ENCODE data around the gene BLNK.
"Not testable (repeated sequence)": the region's sequence is repeated elsewhere in the genome, so short reads cannot be mapped to it uniquely, and the experiment has no call there.

BLNK gene

DNA sequence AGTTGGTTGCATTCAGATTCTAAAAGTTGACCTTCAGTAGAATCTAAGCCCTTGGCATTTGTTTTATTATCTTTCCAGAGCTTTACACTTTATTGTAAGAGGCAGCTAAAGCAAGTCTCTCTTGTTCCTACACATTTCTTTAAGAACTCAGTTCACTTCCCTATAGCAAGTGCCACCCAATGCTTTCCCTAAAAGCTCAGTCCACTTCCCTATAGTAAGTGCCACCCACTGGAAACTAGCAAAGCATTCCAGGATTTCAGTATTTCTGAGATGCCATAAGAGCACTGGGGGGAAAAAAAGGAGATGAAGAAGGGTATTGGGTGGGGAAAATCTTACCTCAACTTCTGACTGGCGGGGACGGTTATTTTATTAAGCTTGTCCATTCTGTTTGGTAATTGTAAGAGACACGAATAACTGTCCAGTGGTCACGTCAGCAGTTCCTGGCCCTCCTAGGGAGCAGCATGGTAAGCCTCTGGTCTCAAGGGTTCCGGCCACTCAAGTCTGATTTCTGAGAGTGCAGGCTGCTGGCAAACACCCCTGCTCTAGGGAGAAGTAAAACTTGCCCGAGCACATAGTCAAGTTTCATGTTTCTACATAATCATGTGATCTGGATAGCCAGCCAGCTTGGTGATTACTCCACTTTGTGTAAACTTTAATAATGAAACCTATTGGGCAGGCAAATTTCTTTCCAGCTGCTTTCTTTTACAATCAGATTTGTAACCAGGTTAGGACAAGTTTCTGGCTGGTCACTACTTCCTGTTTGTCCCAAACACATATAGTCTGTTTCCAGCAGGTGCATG is at the start of gene BLNK:
TSS of gene BLNK (minus strand) at position 554 of the 800 bp plus-strand sequence. CDS start at position 383, 171 bp downstream.
- DNase-seq, result no peak

DNA sequence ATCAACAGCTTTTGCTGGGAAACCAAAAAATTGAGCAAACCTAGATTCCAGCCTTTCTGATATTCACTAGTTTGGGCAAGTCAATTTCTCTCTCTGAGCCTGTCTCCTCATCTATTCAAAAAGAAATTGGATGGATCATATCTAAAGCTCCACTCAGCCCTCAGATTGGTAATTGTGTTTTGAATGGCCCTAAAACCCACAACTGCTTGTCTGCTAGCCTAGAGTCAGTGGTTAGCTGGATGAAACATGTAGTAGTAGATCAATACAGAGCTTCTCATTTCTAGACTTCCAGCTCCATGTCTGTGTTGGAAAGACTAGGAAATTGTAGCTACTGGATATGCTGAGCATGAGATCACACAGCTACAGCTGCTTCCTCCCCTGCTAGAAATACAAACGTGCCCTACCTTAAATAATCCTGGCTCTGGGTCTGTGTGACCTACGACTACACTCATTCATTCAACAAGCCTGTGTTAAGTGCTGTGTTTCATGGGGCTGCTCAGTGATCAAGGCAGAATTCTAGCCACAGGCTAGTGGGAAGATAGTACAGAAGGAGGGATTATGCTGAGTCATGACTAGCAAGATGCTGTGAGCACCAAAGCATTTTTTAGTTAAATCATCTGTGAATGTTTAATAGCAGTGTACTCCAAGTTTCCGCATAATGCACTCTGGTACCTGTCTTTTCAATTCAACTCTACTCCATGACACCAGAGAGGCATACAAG is 48.5 kb upstream of the BLNK start:
- no peak for DNase-seq

DNA sequence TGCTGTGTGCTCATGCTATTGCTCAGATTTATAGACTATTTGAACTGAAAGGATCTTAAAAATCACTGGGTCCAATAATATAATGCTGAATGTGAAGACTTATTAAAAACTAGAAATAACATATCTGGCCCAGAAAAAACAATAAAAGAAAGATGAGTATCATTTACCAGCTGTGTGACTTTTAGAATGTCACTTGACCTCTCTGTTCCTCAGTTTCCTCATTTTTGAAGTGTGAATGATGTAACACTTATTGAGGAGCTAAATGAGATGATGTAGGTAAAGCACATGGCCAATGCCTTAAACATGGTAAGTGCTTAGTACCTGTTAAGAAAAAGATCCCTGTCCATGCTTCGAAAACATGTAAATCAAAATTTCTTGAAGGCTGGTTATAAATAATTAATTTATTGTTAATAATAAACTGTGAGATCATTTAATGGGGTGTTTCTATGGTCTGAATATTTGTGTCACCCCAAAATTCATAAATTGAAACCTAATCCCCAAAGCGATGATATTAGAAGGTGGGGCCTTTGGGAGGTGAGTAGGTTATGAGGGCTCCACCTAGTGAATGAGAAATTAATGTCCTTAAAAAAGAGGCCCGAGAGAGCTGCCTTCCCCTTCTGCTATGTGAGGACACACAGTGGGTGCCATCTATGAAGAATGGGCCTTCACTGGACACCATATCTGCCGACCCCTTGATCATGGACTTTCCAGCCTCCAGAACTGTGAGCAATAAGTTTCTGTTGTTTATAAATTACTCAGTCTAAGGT is 45.9 kb upstream of the BLNK start:
- no peak for DNase-seq

DNA sequence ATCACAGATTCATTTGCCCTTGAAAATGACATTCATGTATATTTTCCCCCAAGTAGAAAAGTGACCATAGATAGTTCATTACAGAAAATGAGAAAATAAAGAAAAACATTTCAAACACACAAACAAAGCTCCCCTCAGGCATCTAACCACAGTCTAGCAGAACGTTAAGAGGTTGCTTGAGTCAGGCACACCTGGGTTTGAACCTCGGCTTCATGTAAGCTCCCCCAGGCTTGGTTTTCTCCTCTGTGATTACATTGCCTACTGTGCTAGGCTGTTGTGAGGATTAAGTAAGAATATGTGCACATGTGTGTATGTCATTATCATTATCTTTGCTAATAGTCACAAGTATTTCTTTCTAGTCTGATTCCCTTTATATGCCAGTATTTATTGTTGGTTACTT is 42.0 kb upstream of the BLNK start:
- DNase-seq, result no peak

DNA sequence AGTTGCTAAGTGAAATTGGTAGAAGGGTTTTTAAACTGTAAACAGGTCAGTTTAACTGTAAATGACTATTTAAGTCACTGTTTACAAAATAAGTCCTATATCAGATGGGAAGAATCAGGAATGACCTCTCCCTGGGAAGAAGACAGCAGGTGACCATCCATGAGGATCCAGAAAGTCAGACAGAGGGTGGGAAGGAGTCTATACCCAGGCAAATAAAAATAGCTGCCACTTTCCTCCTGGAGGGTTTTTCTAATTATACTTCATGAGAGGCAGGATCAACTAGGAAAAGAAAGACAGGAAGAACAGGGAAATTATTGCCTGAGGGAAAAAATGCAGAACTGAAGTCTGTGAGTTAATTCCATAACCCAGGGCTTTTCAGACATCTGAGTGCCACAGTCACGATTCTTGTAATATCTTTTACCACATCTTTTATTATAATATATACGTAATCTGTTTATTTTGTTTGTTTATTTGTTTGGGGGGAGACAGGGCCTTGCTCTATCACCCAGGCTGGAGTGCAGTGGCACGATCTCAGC is 39.9 kb upstream of the BLNK start:
- no peak for DNase-seq

DNA sequence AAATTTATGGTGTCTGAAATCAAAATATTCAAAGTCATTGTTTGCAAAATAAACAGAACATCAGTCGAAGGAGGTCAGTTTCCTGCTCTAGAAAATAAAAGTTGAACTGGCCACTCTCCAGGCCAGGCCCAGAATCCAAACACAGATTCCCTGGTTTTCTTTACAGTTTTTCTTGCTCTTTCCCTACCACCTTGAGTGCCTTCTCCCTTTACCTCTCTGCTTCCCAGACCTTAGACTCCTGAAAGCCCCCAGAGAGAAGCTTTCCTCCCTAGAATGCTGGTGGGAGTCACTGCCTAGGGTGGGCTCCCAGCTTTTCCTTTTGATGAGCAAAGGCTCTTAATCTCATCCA is 38.9 kb upstream of the BLNK start:
- no peak for DNase-seq

DNA sequence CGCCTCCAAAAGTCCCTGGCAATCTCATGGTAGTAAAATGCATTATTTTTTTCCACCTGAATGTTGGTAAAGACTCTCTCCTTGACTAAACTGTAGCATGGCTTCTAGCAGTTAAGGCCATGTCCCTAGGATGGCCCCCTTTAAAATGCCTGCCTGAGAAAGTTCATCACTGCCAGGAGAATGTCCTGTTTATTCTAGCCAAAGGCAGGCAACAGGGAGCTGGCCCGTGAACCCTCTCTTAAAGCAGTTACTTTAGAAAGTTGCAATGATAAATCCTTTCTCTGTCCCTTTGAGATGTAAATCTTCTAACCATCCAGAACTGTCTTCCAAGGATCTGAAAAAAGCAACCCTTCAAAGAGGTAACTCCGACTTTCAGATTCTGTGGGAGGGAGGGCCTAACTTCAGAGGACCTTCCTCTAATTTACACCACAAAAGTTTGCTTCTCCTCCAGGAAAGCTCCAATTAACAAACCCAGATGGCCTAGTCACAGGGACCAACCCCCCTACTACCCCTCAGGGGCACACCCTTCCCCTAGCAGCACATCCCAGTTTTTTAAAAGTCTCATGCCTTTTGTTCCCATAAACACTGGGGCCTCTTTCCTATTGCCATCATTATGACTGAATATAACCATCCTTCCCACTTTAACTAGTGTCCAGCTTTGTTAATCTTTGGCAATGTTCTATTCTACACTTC is 38.4 kb upstream of the BLNK start:
- DNase-seq, result no peak

DNA sequence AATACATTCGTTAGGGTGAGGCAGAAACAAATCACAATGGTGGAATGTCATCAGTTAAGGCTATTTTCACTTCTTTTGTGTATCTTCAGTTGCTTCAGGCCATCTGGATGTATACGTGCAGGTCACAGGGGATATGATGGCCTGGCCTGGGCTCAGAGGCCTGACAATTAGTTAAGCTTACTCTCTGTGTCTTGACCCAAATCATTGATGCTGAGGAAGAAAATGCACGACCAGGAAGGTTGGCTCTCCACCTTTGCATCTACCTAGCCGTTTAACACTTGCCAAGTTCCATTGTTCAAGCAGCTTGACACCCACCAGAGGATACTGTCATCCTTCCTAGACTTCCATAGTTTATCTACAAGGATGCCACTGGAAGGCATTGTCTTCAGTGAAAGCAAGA is 37.5 kb upstream of the BLNK start:
- not testable (repeated sequence) for DNase-seq

DNA sequence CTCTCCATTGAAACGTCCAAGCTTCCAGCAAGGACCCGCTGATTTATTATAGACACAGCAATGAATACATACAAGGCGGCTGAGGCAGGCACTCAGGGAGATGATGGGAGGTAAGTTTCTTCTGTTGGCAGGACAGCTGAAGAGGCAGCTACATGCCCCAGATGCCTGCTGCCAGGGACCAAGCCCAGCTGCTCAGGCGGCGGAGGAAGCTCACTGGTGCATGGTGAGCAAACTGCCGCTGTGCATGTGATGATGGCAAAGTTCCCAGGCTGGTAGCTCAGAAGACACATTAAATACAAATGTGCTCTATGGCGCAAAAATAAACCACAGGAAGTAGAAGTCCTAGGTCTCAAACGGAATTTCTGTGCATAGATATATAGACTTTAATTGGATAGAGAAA is 35.1 kb upstream of the BLNK start:
- DNase-seq, result peak in 1 of 2 donors; percentile 25

DNA sequence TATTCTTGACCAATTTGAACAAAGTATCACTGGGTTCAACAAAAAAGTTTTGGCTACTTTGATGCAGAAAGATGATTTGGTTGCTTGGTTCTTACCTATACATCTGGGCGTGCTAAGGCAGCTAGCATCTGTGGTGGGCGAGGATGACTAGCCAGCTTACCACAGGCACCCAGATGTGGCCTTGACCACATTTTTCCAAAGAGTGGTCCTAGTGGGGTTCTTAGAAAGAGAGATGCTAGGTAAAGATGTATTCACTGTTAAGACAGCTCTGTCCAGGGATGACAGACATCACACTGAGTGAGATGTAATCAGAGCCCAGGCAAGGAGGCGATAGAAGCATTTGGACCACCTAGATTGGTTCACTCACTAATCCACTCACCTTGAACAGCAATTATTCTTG is 33.6 kb upstream of the BLNK start:
- DNase-seq, result no peak

DNA sequence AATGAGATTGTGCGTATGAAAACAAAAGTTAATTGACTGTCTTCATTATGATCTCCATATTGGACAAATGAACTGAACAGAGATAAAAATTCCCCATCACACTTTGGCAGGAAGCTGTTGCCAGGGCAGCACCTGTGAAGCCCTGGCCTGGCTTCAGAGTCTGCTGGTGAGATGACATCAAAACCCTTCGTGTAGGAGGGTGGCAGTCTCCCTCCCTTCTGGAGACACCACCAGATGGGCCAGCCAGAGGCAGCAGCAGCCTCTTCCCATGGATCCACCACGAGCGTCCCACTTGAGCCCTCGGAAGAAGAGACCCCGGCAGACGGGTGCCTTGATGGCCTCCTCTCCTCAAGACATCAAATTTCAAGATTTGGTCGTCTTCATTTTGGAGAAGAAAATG is 32.9 kb upstream of the BLNK start, which contains the start of gene DNTT:
TSS of gene DNTT (plus strand) at position 205 of the 400 bp plus-strand sequence. CDS start at position 269, 64 bp downstream.
- DNase-seq, result no peak

DNA sequence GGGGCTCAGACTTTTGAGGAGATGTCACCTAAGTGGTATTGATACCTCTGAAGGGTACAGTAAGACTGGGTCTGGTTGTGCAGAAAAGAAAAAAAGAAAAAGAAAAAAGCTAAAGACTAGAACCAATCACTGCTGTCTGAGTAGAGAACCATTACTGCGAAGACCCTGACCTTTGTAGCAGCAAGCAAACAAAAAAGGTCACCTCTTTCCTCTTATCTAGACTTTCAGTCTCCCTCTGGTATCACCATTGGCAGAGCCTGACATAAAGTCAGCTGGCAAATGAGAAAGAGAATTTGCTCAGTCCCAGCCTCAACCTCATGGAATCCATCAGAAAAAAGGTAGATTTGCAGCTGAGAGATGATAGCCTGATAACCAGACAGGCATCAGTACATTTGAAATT is 30.2 kb upstream of the BLNK start:
- DNase-seq, result no peak

DNA sequence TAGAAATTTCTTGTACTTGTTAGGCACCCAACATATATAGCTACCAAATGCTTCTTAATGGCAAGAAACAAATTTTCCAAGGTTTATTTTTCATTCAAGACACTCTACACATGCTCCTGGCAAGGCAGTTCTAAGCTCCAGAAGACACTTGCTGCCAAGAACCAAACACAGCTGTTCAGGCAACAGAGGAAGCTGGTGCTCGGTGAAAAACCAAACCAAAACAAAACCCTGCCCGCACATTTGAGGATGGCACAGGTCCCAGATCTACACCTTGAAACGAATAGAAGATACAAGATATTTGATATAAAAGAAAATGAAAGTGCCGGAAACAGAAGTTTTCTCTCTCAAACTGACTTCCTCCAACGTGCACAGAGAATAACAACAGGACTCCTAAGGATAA is 28.0 kb upstream of the BLNK start:
- no peak for DNase-seq

DNA sequence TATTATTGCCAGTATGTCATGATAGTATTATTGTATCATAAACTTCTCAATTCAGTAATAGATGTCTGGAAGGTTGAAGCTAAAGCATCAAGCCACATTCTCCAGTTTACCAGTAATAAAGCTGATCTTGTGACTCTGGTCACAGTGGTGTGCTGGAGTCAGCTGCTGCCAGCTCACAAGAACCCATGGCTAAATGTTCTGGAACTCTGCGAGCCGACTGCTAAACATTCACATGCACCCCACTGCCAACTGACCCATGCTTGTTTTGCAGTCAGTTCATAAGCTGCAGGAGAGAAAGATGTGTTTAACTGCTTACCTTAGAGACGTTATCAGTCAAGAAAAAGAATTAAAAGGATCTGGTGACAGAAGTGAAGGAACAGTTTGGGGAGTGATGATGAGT is 27.0 kb upstream of the BLNK start:
- DNase-seq, result no peak

DNA sequence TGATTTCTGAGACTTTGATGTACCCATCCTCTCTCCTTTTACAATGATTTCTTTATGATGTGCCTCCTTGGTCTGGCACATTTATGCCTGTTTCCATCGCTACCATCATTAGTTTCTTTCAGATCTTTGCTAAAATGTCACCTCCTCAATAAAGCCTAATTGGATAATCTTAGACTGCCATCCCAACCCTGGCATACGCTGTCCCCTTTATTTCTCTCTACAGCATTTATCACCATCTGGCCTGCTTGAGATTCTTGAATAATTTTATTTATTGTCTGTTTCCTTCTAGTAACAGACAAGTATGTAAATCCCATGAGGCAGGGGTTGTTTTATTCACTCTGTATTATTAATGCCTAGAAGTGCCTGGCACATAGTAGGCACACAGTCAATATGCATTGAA is 26.1 kb upstream of the BLNK start:
- DNase-seq, result no peak

DNA sequence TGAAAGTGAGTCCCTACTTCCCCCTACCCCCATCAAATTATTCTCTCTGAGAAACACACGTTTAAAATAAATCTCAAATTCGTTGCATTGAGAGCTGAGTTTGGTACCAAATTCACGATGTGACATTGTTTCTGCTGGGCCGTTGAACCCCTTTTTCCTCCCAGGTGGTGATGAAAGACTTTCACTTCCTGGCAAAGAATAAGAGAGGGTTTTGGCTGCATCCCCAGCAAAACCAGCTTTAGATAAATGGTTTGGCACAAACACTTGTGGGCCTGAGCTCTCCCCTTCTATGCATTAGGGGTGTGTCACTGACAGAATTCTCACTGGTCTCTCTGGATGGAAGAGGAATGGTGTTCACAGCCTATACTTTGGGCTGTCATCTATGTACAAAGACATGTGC is 24.1 kb upstream of the BLNK start:
- DNase-seq, result no peak

DNA sequence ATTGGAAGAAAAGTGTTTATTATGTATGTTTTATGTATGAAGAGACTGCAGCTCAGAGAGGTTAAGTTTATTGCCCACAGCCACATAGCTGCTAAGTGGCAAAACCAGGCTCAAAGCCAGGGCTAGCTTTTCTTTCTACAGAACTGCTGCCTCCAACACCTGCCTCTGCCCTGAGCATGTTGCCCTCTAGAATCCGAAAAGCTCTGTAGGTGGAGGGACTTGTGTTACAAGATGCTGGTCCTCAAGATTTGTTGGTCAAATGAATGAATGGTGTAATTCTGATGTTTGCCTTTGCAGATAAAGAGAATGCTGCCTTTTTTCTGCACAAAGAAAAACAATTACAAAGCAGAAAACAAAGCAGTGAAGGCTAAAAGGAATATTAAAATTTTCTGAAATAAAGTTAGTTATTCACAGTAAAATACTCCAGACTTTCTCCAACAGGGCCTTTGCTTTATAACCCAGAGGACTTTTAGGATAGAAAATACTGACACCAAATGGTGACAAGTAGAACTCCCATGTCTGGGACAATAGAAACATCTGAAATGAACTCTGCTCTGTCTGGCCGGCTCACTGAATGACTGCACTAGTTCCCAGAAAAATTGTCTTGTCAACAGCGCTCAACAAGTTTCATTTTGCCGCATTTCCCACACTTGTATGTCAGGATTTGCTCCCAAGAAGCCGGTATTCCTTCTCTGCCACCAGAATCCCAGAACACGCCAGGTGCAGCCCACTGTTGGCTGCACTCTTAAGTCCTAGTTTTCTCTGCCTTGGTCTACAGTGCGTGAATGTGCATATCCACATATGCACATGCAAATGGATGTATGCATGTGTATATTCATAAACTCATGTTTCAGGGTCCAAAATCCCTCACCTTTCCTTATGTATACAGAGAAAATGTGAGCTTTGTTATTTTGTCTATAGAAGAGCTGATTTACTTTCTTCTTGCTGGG is 21.9 kb upstream of the BLNK start:
- DNase-seq, result no peak

DNA sequence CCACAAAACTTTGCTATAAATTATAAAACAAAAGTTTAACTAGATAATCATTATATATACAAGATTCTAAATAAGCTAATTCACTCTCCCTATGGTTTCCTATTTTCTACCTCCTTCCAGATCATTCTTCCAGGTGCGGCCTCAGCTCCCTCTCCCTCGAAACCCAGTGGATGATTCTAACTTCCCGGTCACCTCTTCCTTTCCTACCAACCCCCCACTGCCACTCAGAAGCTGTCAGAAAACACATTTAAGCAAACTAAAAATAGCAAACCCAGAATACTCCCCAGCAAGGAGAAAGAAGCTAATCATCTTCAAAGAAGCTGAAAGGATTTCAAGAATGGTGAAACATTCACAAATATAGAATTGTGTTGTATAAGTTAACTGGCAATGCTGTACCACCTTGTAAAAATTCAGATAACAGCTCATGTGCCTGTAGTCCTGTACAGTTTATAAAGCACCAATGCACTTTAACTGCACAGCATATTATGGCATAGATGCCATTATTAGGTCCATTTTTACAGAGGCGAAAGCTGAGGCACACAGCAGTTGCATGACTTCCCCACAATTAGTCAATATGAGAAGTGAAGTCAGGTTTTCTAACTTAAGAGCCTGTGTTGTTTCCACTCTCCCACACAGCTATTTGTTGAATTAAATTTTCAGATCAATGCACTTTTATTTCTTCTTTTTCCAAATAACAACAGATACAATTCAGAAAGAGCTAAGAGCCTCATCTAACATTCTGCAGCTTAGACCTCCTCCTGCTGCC is 19.2 kb upstream of the BLNK start:
- DNase-seq, result no peak

DNA sequence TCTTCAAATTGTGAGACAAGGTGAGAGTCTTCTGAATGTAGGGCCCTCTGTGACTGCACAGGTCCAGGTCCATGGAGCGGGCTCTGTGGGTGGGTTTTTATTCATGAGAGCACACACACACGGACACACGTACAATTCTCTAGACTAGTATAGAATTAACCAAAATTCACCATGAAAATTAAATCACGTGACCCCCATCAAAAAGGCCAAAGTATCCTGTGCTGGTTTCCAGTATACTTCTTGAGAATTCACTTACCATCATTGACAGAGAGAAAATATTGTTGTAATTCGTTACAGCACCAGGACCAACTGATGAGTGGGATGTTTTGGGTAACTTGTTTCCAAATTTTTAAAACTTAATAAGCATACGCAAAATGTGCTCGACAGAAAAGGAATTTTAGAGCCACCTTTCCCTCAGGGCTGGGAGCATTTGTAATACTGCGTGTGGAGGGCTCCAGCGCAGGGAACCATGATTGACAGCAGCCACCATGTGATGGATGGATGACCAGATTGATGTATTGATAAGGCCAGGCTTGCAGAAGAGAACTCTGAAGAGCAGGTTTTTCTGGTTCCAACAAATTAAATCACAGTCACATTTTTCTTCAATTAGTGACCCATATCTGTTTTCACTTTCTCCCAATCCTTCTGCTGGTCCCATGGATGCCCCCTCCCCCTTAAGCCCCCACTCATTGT is 18.0 kb upstream of the BLNK start:
- no peak for DNase-seq

DNA sequence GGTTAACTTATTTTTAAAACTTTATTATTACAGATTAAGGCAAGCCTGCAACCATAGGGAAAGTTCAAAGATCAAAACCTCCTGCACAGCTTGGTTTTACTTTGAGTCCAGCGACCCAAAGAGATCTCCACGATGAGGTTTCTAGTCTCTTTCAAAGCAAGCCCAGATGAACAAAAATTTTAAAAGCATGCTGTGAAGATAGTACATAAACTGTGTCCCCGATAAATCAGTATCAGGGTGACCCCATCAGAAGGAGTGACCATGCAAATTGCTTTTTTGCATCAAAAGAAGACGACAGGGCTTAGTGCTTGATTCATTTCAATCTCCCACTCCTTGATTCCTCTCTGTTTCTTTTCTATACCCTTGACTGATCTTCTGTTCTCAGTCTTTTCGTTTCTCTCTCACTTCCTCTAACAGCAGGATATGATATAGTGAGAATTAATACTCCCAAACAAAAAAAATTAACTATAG is 16.8 kb upstream of the BLNK start:
- DNase-seq, result no peak

Measured in stimulated activated CD4-positive, alpha-beta T cell treated with anti-CD3 and anti-CD28 coated beads, Interleukin-2, amount 100 ng/mL, for 24 hours (primary cell).